Brain microvascular endothelial cell (primary cell): ENCODE data around the gene PAQR5.

Experiments used
- DNase-seq: peaks from one replicate; pipeline ENCODE4 v3.0.0-alpha.2; 2020
- H3K27ac ChIP-seq: fragments of 250-450 bp; sonication (Bioruptor Pico); 2 replicates; pipeline ENCODE4 v1.5.1; 2020; ENCODE audit warnings: mild to moderate bottlenecking, moderate library complexity
- H3K27me3 ChIP-seq: fragments of 250-450 bp; sonication (Bioruptor Pico); replicated peaks from 2 replicates; pipeline ENCODE4 v1.5.1; 2020; ENCODE audit warnings: mild to moderate bottlenecking
- H3K36me3 ChIP-seq: fragments of 250-450 bp; sonication (Bioruptor Pico); replicated peaks from 2 replicates; pipeline ENCODE4 v1.5.1; 2020; ENCODE audit warnings: mild to moderate bottlenecking
- H3K4me3 ChIP-seq: 2 replicates; pipeline ENCODE4 v1.5.1; 2011; ENCODE audit warnings: low read depth, mild to moderate bottlenecking, control low read depth, low read length, moderate library complexity
- in situ Hi-C: cut with HindIII; loops from 2 replicates; pipeline ENCODE4 v1.10.0; 2017; ENCODE audit warnings: low sequenced_read_pairs, low pct_ligation_motif_present
- TF ChIP-seq, protein P1 (sequence below): IDR thresholded peaks from 2 replicates; pipeline ENCODE4 v1.5.1; 2011; ENCODE audit warnings: low read depth, mild to moderate bottlenecking, moderate library complexity, low read length, control low read depth, inconsistent platforms; ENCODE audit errors: missing control alignments

PAQR5 gene

DNA sequence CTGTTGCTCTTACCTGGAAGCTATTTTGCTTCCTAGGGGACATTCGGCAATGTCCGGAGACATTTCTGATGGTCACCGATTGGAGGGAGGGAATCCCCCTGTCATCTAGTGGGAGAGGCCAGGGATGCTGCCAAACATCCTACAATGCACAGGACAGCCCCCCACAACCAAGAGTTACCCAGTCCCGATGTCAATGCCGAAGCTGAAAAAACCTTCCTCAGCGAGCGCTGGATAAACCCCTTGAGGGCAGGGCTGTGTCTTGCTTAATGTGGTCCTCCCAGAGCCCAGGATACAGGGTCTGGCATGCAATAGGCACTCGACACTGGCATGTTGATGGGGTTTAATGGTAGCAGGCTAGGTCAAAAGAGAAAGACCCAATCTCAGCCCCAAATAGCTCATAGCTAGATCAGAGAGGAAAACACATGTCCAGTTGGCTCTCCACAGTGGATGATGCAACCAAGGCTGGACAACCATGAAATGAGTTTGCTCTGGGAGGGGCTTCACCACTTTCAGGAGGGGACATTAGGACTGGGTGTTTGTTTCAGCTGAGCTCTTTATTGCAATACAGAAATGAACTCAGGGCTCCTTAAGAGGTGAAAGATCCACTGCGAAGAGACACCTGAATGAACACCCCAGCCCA, 16.5 kb upstream of the PAQR5 start:
- in situ Hi-C loops: no loop called here
- no peak for DNase-seq
- TF ChIP-seq, protein P1, sequence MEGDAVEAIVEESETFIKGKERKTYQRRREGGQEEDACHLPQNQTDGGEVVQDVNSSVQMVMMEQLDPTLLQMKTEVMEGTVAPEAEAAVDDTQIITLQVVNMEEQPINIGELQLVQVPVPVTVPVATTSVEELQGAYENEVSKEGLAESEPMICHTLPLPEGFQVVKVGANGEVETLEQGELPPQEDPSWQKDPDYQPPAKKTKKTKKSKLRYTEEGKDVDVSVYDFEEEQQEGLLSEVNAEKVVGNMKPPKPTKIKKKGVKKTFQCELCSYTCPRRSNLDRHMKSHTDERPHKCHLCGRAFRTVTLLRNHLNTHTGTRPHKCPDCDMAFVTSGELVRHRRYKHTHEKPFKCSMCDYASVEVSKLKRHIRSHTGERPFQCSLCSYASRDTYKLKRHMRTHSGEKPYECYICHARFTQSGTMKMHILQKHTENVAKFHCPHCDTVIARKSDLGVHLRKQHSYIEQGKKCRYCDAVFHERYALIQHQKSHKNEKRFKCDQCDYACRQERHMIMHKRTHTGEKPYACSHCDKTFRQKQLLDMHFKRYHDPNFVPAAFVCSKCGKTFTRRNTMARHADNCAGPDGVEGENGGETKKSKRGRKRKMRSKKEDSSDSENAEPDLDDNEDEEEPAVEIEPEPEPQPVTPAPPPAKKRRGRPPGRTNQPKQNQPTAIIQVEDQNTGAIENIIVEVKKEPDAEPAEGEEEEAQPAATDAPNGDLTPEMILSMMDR: no peak
- no peaks in the 10 kb centered on the region for H3K36me3 ChIP-seq
- no peak overlapping the region for H3K4me3 ChIP-seq
- no peak overlapping the region for H3K27ac ChIP-seq
- no peaks in the 10 kb centered on the region for H3K27me3 ChIP-seq

DNA sequence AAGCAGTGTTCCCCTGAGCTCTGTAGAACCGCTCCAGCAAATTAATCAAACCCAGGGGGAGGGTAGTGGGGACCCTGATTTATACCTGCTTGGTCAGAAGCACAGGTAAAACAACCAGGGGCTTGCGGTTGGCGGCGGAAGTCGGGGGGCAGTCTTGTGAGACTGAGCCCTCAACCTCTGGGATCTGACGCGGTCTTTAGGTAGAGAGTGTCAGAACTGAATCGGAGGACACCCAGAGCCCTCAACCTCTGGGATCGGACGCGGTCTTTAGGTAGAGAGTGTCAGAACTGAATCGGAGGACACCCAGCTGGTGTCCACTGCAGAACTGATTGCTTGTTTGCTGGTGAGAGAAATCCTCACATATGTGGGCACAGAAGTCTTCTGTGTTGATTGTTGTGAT, 12.9 kb upstream of the PAQR5 start:
- Histone ChIP-seq H3K4me3 (no peak overlapping the region), H3K36me3 (no peaks in the 10 kb centered on the region), H3K27me3 (no peaks in the 10 kb centered on the region), H3K27ac (no peak overlapping the region)
- TF ChIP-seq, protein P1: no peak
- DNase-seq: no peak
- in situ Hi-C loops: no loop called here

DNA sequence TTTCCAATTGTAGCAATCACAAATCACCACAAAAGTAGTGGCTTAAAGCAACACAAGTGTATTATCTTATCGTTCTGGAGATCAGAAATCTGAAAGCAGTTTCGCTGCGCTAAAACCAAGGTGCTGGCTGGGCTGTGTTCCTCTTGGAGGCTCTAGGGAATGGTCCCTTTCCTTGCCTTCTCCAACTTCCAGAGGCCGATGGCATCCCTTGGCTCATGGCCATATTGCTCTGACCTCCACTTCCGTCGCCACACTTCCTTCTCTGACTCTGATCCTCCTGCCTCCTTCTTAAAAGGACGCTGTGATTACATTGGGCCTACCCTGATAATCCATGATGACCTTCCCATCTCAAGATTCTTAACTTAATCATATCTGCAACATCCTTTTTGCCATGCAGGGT, 10.7 kb upstream of the PAQR5 start:
- no peaks in the 10 kb centered on the region for H3K36me3 ChIP-seq
- TF ChIP-seq, protein P1: no peak
- DNase-seq: no peak
- H3K27me3 ChIP-seq: no peaks in the 10 kb centered on the region
- no peak overlapping the region for H3K27ac ChIP-seq
- in situ Hi-C loops: no loop called here
- H3K4me3 ChIP-seq: no peak overlapping the region

DNA sequence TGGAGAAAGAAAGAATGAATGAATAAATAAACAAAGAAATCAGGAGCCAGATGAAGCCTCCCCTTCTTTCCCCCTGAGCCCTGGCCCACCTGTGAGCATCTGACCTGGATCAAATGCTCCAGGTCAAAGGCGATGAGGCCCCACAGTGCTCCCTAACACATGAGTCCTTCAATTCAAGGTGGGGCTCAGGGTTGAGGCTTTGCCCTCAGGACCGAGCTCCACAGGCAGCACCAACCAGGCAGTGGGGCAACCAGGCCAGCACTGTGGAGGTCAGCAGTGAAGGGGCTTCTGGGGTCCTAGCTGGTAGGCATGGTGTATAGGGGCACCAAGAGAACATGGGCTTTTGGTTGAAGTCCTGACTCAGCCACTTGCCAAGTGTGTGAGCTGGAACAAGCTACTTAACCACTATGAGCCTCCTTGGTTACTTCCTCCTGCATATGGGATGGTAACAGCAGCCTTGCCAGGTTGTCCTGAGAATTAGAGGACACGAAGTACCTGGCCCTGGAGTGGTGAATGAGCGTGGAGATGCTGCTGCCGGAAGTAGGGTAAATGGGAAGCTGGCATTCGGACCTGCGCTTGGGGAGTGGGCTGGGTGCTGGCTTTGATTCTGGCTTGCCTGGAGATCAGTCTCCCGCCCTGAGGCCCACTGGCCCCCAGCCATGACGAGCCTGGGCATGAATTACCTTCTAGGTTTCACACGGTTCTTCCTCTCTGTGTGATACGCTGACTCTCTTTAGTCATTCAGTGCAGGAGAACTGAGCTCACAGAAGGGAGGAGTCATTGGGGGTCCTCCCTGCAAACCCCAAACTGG, 10.0 kb upstream of the PAQR5 start:
- Histone ChIP-seq H3K27ac (no peak overlapping the region), H3K4me3 (no peak overlapping the region), H3K27me3 (no peaks in the 10 kb centered on the region), H3K36me3 (no peaks in the 10 kb centered on the region)
- TF ChIP-seq, protein P1: no peak
- DNase-seq: no peak
- in situ Hi-C loops: no loop called here

DNA sequence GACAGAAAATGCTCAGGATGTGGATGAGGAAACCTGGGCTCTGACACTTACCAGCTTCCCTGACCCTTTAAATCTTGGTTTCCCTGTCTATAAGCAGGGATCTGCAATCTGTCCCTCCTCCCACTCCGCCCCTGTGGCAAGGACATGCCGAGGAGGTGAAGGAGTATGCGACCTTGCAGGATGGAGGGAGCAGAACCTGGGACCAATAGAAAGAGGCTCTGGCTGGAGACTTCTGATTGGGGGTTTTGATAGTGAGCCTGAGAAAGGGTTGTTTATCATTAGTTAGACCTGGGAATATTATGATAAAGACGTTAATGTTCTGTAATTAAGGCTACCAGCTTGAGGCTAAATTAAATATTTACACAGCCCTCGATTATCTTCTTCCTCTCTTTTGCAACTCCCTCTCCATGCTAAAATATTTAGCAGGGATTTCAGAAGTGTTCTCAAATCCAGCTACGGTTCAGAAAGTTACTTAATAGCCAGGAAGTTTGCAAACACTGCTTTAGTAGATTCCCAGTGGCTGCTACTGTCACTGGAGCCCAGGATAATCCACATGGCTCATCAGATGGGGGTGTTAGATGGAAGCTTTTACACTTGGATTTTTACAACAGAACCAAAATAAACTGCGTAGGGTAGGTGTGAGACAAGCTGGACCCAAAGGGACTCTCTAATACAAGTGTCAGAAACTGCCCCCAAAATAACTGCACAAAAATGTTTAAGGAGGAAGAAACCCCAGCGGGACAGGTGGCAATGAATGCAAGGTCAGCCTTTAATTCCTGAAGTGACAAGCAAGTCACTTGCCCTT, 9.2 kb upstream of the PAQR5 start:
- H3K36me3 ChIP-seq: no peaks in the 10 kb centered on the region
- no peak for DNase-seq
- in situ Hi-C loops: no loop called here
- TF ChIP-seq, protein P1: no peak
- no peaks in the 10 kb centered on the region for H3K27me3 ChIP-seq
- H3K4me3 ChIP-seq: no peak overlapping the region
- no peak overlapping the region for H3K27ac ChIP-seq
